SK-N-SH treated with all-trans-retinoic acid at 6 μM for 48 hours (cell line): Measurements from ENCODE around the gene SHC4.

Experiments
- ATAC-seq: fragments of 200-7000 bp; cut with Tn5 transposase; 3 replicates; pipeline ENCODE4 v1.9.1; 2020; ENCODE audit warnings: mild to moderate bottlenecking, moderate library complexity
- ARNTL ChIP-seq: fragments of 450-650 bp; formaldehyde crosslinking; IDR thresholded peaks from 2 replicates; pipeline ENCODE4 v1.5.0; 2020; ENCODE audit warnings: low read depth, mild to moderate bottlenecking, moderate library complexity, borderline replicate concordance
- BACH2 ChIP-seq: fragments of 250-450 bp; sonication (Bioruptor Pico); IDR thresholded peaks from 2 replicates; pipeline ENCODE4 v1.9.0; 2021; ENCODE audit warnings: mild to moderate bottlenecking, borderline replicate concordance
- CSDC2 ChIP-seq: fragments of 250-450 bp; sonication (Bioruptor Pico); IDR thresholded peaks from 2 replicates; pipeline ENCODE4 v1.5.0; 2020; ENCODE audit warnings: mild to moderate bottlenecking, moderate library complexity
- ESRRG ChIP-seq: fragments of 250-450 bp; sonication (Bioruptor Pico); IDR thresholded peaks from 2 replicates; pipeline ENCODE4 v1.6.1; 2021; ENCODE audit warnings: mild to moderate bottlenecking
- GLIS3 ChIP-seq: fragments of 250-450 bp; sonication (Bioruptor Pico); IDR thresholded peaks from 2 replicates; pipeline ENCODE4 v1.5.0; 2020; ENCODE audit warnings: mild to moderate bottlenecking, moderate library complexity
- ISL1 ChIP-seq: fragments of 250-450 bp; sonication (Bioruptor Pico); IDR thresholded peaks from 2 replicates; pipeline ENCODE4 v2.1.2; 2022; ENCODE audit warnings: mild to moderate bottlenecking, moderate library complexity
- PPARA ChIP-seq: fragments of 250-450 bp; sonication (Bioruptor Pico); IDR thresholded peaks from 2 replicates; pipeline ENCODE4 v1.5.0; 2020; ENCODE audit warnings: mild to moderate bottlenecking, borderline replicate concordance
- RARB ChIP-seq: fragments of 250-450 bp; sonication (Bioruptor Pico); IDR thresholded peaks from 2 replicates; pipeline ENCODE4 v1.8.0; 2021; ENCODE audit warnings: mild to moderate bottlenecking, moderate library complexity
- TCF4 ChIP-seq: fragments of 250-450 bp; sonication (Bioruptor Pico); IDR thresholded peaks from 2 replicates; pipeline ENCODE4 v1.8.0; 2021; ENCODE audit warnings: mild to moderate bottlenecking, moderate library complexity, borderline replicate concordance
- TOX ChIP-seq: fragments of 250-450 bp; sonication (Bioruptor Pico); IDR thresholded peaks from 2 replicates; pipeline ENCODE4 v1.8.0; 2021; ENCODE audit warnings: mild to moderate bottlenecking, moderate library complexity, borderline replicate concordance
- ZC3H10 ChIP-seq: fragments of 250-450 bp; sonication (Bioruptor Pico); IDR thresholded peaks from 2 replicates; pipeline ENCODE4 v1.5.1; 2021; ENCODE audit warnings: mild to moderate bottlenecking, moderate library complexity
- ZFP3 ChIP-seq: fragments of 250-450 bp; sonication (Bioruptor Pico); IDR thresholded peaks from 2 replicates; pipeline ENCODE4 v1.5.0; 2020; ENCODE audit warnings: mild to moderate bottlenecking, moderate library complexity
- ZFP30 ChIP-seq: fragments of 450-650 bp; formaldehyde crosslinking; IDR thresholded peaks from 2 replicates; pipeline ENCODE4 v1.5.0; 2022; ENCODE audit warnings: mild to moderate bottlenecking, moderate library complexity
- ZNF565 ChIP-seq: fragments of 450-650 bp; formaldehyde crosslinking; conservative IDR thresholded peaks from 2 replicates; pipeline ENCODE4 v1.5.0; 2020; ENCODE audit warnings: low read depth, mild to moderate bottlenecking, moderate library complexity
- ZNF8 ChIP-seq: fragments of 450-650 bp; formaldehyde crosslinking; IDR thresholded peaks from 2 replicates; pipeline ENCODE4 v1.5.0; 2020; ENCODE audit warnings: mild to moderate bottlenecking, moderate library complexity
- TF ChIP-seq, protein P1 (sequence below): fragments of 250-450 bp; sonication (Bioruptor Pico); IDR thresholded peaks from 2 replicates; pipeline ENCODE4 v1.5.1; 2020; ENCODE audit warnings: low read depth, mild to moderate bottlenecking, moderate library complexity
- TF ChIP-seq, protein P2 (sequence below): fragments of 250-450 bp; sonication (Bioruptor Pico); IDR thresholded peaks from 2 replicates; pipeline ENCODE4 v1.5.0; 2020; ENCODE audit warnings: mild to moderate bottlenecking, moderate library complexity
- TF ChIP-seq, protein P3 (sequence below): fragments of 250-450 bp; sonication (Bioruptor Pico); IDR thresholded peaks from 2 replicates; pipeline ENCODE4 v1.8.0; 2021; ENCODE audit warnings: low read depth, mild to moderate bottlenecking, moderate library complexity, borderline replicate concordance
- TF ChIP-seq, protein P4 (sequence below): fragments of 250-450 bp; sonication (Bioruptor Pico); IDR thresholded peaks from 2 replicates; pipeline ENCODE4 v1.5.1; 2021; ENCODE audit warnings: mild to moderate bottlenecking, moderate library complexity
- TF ChIP-seq, protein P5 (sequence below): fragments of 250-450 bp; sonication (Bioruptor Pico); IDR thresholded peaks from 2 replicates; pipeline ENCODE4 v1.8.0; 2020; ENCODE audit warnings: mild to moderate bottlenecking, moderate library complexity, borderline replicate concordance

The SHC4 gene

DNA sequence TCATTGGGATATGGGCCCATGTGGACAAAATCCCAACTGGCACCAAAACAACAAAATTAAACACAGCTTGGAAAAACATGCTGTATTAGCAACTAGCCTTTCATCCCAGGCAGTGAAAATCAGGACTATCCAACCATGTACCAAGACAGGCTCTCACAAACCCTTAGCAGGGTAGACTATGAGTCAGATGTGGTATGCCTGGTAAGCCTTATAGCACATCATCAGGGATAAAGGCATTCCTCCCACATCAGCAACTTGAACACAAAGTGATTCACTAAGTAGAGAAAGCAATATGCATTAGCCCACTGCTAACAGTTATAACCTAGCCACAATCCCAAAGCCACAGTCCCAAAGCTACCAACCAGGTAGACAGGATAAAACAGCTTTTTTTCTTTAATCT, 160.9 kb downstream of the SHC4 start:
- TF ChIP-seq, protein P1, sequence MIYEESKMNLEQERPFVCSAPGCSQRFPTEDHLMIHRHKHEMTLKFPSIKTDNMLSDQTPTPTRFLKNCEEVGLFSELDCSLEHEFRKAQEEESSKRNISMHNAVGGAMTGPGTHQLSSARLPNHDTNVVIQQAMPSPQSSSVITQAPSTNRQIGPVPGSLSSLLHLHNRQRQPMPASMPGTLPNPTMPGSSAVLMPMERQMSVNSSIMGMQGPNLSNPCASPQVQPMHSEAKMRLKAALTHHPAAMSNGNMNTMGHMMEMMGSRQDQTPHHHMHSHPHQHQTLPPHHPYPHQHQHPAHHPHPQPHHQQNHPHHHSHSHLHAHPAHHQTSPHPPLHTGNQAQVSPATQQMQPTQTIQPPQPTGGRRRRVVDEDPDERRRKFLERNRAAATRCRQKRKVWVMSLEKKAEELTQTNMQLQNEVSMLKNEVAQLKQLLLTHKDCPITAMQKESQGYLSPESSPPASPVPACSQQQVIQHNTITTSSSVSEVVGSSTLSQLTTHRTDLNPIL (CRISPR knock-in tag) = no peak
- no peak for TF ChIP-seq ZFP3
- TF ChIP-seq PPARA (CRISPR knock-in tag) = no peak
- ATAC-seq = peak; percentile 96

DNA sequence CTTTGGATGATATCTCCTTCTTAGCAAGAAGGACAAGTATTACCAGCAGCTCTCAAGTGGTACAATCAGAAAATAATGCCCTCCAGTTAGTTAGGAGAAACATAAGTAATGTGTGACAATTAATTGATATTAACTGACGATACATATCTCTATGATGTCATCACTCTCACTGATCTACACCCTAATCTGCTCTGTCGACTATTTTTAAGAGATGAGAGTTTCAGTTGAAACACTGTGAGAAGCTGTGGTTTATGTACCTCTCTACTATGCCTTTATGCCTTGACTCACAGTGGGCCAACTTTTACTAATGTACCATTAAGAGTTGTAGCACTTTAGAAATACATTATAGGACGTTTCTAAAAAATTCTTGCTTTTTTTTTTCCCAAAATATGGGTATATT, 161.5 kb downstream of the SHC4 start:
- ATAC-seq = no peak
- TF ChIP-seq ZNF565 (CRISPR knock-in tag) = no peak
- TF ChIP-seq ISL1 = no peak
- no peak for TF ChIP-seq ZFP3
- TF ChIP-seq, protein P2, sequence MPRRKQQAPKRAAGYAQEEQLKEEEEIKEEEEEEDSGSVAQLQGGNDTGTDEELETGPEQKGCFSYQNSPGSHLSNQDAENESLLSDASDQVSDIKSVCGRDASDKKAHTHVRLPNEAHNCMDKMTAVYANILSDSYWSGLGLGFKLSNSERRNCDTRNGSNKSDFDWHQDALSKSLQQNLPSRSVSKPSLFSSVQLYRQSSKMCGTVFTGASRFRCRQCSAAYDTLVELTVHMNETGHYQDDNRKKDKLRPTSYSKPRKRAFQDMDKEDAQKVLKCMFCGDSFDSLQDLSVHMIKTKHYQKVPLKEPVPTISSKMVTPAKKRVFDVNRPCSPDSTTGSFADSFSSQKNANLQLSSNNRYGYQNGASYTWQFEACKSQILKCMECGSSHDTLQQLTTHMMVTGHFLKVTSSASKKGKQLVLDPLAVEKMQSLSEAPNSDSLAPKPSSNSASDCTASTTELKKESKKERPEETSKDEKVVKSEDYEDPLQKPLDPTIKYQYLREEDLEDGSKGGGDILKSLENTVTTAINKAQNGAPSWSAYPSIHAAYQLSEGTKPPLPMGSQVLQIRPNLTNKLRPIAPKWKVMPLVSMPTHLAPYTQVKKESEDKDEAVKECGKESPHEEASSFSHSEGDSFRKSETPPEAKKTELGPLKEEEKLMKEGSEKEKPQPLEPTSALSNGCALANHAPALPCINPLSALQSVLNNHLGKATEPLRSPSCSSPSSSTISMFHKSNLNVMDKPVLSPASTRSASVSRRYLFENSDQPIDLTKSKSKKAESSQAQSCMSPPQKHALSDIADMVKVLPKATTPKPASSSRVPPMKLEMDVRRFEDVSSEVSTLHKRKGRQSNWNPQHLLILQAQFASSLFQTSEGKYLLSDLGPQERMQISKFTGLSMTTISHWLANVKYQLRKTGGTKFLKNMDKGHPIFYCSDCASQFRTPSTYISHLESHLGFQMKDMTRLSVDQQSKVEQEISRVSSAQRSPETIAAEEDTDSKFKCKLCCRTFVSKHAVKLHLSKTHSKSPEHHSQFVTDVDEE = no peak
- TF ChIP-seq GLIS3 (CRISPR knock-in tag) = no peak
- no peak for TF ChIP-seq TOX (CRISPR knock-in tag)
- no peak for TF ChIP-seq ZFP30 (CRISPR knock-in tag)
- TF ChIP-seq, protein P3, sequence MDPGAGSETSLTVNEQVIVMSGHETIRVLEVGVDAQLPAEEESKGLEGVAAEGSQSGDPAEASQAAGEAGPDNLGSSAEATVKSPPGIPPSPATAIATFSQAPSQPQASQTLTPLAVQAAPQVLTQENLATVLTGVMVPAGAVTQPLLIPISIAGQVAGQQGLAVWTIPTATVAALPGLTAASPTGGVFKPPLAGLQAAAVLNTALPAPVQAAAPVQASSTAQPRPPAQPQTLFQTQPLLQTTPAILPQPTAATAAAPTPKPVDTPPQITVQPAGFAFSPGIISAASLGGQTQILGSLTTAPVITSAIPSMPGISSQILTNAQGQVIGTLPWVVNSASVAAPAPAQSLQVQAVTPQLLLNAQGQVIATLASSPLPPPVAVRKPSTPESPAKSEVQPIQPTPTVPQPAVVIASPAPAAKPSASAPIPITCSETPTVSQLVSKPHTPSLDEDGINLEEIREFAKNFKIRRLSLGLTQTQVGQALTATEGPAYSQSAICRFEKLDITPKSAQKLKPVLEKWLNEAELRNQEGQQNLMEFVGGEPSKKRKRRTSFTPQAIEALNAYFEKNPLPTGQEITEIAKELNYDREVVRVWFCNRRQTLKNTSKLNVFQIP (CRISPR knock-in tag) = no peak
- no peak for TF ChIP-seq RARB (CRISPR knock-in tag)
- TF ChIP-seq PPARA (CRISPR knock-in tag) = no peak
- TF ChIP-seq ARNTL (CRISPR knock-in tag) = no peak
- TF ChIP-seq BACH2 (CRISPR knock-in tag) = no peak
- TF ChIP-seq, protein P4, sequence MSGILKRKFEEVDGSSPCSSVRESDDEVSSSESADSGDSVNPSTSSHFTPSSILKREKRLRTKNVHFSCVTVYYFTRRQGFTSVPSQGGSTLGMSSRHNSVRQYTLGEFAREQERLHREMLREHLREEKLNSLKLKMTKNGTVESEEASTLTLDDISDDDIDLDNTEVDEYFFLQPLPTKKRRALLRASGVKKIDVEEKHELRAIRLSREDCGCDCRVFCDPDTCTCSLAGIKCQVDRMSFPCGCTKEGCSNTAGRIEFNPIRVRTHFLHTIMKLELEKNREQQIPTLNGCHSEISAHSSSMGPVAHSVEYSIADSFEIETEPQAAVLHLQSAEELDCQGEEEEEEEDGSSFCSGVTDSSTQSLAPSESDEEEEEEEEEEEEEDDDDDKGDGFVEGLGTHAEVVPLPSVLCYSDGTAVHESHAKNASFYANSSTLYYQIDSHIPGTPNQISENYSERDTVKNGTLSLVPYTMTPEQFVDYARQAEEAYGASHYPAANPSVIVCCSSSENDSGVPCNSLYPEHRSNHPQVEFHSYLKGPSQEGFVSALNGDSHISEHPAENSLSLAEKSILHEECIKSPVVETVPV = no peak
- TF ChIP-seq ZC3H10 (CRISPR knock-in tag) = no peak
- TF ChIP-seq, protein P5, sequence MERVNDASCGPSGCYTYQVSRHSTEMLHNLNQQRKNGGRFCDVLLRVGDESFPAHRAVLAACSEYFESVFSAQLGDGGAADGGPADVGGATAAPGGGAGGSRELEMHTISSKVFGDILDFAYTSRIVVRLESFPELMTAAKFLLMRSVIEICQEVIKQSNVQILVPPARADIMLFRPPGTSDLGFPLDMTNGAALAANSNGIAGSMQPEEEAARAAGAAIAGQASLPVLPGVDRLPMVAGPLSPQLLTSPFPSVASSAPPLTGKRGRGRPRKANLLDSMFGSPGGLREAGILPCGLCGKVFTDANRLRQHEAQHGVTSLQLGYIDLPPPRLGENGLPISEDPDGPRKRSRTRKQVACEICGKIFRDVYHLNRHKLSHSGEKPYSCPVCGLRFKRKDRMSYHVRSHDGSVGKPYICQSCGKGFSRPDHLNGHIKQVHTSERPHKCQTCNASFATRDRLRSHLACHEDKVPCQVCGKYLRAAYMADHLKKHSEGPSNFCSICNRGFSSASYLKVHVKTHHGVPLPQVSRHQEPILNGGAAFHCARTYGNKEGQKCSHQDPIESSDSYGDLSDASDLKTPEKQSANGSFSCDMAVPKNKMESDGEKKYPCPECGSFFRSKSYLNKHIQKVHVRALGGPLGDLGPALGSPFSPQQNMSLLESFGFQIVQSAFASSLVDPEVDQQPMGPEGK (CRISPR knock-in tag) = no peak
- TF ChIP-seq ESRRG (CRISPR knock-in tag) = no peak

DNA sequence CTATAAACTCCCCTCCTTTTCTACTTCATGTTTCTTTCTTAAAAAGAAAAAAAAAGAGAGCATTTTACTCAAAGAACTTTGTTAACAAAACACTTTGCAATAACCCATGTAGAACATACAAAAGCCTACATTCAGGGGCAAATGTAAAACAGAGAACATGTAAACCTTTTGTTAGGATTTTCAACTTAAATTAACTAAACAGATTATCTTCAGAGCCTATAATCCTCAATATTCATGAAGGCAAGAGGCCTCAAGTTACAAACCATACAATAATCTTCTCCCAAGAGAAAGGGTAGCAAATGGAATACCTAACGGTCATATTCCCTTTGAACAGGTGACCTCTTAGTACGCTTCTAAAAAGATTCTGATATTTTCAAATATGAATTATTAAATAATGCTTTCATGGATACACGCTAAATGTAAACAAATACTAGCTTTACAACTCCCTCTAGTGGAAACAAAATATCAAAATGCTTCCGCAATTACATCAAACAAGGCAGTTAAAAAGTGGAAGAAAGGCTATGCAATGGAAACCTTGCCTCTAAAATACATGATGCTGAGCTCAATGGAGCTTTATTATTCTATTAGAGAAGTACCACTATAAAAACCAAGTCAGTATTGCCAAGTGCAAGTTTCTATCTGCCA, 162.8 kb downstream of the SHC4 start:
- ATAC-seq = peak; percentile 60; the same call in 2 of the 3 replicates
- no peak for TF ChIP-seq ARNTL (CRISPR knock-in tag)
- no peak for TF ChIP-seq TCF4 (CRISPR knock-in tag)
- TF ChIP-seq ZC3H10 (CRISPR knock-in tag) = no peak
- no peak for TF ChIP-seq ISL1
- TF ChIP-seq ESRRG (CRISPR knock-in tag) = no peak
- TF ChIP-seq, protein P3 (CRISPR knock-in tag) = no peak
- TF ChIP-seq BACH2 (CRISPR knock-in tag) = no peak
- TF ChIP-seq ZNF8 (CRISPR knock-in tag) = no peak
- TF ChIP-seq CSDC2 (CRISPR knock-in tag) = no peak
- no peak for TF ChIP-seq ZNF565 (CRISPR knock-in tag)
- TF ChIP-seq TOX (CRISPR knock-in tag) = no peak
